AG09319 (cell line): ENCODE results near the gene MCMBP.

Experiments used
- DNase-seq: peaks from one replicate; pipeline ENCODE4 v3.0.0-alpha.2; 2010; ENCODE audit warnings: low read depth; ENCODE audit errors: extremely low read depth
- TF ChIP-seq, protein P1 (sequence below): IDR thresholded peaks from 2 replicates; pipeline ENCODE4 v1.5.1; 2011; ENCODE audit warnings: low read depth, mild to moderate bottlenecking, inconsistent platforms, low read length, moderate library complexity

The MCMBP gene

DNA sequence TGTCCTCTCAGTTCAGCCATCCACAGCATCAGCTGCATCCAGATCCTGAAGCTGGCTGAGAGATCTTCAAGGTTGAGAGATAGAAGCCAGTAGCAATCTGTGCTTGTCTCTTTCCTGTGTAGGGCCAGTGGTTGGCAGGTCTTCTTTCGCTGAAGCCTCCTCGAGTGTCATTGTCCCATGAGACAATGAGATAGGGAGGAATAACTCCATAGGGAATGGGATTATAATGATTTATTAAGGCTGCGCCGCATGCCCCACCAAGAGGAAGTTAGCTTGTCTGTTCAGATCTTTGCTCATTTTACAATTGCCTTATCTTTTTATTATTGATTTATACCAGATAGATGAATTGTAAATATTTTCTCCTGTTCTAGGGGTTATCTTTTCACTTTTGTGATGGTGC lies 61.5 kb downstream of the MCMBP start:
- TF ChIP-seq, protein P1, sequence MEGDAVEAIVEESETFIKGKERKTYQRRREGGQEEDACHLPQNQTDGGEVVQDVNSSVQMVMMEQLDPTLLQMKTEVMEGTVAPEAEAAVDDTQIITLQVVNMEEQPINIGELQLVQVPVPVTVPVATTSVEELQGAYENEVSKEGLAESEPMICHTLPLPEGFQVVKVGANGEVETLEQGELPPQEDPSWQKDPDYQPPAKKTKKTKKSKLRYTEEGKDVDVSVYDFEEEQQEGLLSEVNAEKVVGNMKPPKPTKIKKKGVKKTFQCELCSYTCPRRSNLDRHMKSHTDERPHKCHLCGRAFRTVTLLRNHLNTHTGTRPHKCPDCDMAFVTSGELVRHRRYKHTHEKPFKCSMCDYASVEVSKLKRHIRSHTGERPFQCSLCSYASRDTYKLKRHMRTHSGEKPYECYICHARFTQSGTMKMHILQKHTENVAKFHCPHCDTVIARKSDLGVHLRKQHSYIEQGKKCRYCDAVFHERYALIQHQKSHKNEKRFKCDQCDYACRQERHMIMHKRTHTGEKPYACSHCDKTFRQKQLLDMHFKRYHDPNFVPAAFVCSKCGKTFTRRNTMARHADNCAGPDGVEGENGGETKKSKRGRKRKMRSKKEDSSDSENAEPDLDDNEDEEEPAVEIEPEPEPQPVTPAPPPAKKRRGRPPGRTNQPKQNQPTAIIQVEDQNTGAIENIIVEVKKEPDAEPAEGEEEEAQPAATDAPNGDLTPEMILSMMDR = no peak
- DNase-seq = no peak

DNA sequence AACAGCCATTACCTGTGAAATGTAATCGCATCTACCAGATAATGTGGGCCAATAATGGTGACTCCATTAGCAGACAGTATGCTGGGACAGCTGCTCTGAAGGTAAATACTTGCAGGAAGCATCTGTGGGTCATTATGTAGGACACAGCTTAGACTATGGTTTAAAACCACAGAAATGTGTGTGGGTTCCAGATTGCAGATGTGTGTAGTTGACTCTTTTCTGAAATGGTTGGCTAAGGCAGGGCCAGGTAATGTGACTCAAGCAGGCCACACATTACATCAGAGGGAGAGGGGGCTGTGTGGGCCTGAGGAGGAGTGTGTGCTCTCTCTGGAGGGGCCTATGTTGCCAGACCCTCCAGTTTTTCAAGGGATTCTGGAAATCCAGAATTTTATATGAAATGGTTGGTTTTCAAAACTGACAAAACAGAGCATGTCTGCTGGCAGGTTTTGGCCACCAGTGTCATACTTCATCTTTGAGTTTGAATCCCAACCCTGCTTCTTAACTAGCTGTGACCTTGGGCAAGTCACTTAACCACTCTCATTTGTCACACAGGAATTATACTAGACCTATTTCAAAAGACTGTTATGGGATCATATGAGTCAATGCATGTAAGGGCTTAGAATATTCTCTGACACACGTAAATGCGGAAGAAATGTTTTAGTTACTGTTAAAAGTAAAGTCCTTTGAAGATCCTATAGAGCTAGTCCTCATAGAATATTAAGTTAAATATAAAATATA lies 64.5 kb downstream of the MCMBP start:
- TF ChIP-seq, protein P1 = no peak
- no peak for DNase-seq

DNA sequence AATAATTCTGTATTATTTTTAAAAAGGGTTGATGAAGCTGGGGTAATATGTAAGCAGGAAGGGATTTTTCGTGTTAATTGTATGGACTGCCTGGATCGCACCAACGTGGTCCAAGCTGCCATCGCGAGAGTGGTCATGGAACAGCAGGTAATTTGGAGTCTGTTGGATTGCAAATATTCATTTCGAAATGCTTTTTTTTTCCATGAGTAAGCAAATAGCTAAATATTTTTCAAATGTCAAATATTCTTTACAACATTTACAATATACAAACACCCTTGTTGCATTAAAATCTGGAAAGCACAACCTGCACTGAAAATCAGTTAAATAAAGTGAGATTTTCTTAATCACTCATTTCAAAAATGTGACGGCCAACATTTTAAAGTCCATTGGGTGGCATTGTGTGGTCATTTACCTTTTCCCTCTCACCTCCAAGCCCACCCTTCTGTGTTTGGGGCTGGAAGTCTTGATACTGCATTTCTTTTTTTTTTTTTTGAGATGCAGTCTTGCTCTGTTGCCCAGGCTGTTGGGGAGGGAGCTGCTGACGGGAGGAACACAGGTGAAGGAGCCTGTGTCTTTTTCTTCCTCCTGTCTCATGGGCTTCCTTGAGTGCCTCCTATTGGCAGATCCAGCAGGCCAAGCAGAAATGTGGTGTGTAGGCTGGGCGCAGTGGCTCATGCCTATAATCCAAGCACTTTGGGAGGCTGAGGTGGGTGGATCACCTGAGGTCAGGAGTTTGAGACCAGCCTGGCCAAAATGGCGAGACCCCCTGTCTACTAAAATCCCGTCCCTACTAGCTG lies 66.1 kb downstream of the MCMBP start:
- DNase-seq = no peak
- TF ChIP-seq, protein P1 = no peak

DNA sequence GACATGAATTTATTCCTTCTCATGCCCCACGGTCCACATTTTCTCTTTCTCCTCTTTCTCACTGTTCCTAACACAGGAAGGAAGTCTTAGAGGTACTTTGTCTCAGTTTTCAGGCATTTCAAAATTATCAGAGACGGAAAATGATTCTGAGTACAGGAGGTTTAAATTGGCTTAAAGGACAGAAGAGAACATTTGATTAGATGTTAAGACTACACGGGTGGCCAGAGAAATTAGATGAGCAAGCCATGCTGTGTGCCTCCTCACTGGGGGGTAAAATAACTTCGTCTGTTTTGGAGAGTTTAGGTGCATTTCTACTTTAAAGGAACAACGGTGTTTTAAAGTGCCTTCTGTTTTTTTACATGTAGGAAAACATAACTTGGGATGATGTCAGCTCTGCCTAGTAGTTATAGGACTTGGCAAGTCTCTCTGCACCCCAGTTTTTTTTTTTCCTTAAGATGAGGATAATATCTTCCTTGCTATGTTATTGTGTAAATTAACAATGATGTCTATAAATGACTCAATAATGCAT lies 66.9 kb downstream of the MCMBP start:
- no peak for DNase-seq
- TF ChIP-seq, protein P1 = no peak

DNA sequence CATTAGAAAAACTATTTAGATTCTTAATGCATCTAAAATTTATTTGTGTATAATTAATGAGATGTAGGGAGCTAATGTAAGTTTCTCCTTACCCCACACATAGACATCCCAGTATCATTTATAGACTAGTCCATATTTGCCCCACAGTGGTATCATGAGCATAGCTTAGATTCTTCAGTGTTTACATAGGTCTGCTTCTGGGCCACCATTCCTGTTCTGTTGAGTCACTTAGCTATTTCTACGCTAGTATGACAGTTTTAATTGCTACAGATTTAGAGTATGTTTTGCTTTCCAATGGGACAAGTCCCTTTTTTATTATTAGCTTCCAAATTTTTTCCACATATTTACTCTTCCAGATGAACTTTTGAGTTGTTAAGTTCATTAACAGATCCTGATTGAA lies 69.4 kb downstream of the MCMBP start:
- TF ChIP-seq, protein P1 = no peak
- DNase-seq = no peak

DNA sequence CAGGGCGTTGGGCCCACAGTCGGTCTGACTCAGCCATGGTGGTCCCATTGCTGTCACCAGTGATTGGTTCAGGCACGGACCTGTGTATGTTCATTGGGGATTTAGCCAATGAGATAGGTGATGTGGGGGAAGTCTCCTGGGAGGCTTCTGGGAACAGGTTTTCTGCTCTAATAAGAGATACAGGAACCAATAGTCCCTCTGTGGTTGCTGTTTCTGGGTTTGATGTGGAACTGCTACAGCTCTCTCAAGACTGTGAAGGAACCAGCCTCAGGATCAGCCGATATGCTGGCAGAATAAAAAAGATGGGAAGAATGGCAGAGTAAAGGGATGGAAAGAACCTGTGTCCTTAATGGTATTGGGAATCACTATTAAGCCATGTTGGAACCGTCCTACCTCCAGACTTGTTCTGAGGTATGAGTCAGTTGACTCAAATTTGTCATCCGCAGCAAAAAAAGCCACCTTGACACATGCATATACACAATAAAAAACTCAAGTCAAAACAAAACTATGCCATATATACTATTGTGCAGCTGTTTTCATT lies 70.6 kb downstream of the MCMBP start:
- no peak for DNase-seq
- TF ChIP-seq, protein P1 = no peak

DNA sequence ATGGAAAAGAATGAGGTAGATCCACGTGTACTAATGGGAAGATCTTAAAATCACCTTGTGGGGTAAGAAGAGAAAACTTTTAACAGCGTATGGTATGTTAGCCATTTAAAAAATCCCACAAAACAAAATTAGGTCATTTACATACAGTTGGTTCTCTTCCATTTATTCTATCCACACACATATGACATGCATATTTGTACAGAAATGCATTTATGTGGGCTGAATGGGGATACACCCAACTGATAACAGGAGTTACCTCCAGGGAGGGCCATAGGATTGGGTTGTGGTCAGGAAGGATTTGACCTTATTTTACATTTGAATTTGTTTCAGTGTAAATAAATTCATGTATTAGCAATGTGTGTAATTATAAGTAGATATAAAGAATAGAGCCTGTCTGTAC lies 71.5 kb downstream of the MCMBP start:
- TF ChIP-seq, protein P1 = no peak
- no peak for DNase-seq
